HG02981 (cell line): ENCODE results near the gene IL1RAPL2.
"Not testable (repeated sequence)": the region's sequence is repeated elsewhere in the genome, so short reads cannot be mapped to it uniquely, and the experiment has no call there.

ENCODE experiments used
- ATAC-seq: cut with Tn5 transposase; IDR thresholded peaks from one replicate; pipeline ENCODE4 v1.9.1; 2021; ENCODE audit warnings: mild to moderate bottlenecking, moderate library complexity; ENCODE audit not compliant: unreplicated experiment

Gene IL1RAPL2

DNA sequence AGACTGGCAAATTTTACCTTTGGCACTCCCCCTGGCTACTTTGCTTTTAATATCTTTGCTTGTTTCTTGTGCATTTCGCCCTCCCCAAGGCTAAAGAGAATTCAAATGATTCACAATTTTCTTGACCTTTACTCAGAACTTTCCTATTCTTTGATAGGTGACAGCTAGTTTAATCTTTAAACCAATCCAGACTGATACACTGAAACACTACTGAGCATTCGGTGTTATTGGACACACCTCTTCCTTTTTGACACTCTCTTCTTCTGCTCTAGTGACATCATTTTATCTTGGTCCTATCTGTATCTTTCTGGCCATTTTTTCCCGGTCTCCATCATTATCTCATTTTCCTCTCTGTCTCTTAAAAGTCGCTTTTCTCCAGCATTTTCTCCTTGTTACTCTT is 103.1 kb downstream of the IL1RAPL2 start:
- no peak for ATAC-seq

DNA sequence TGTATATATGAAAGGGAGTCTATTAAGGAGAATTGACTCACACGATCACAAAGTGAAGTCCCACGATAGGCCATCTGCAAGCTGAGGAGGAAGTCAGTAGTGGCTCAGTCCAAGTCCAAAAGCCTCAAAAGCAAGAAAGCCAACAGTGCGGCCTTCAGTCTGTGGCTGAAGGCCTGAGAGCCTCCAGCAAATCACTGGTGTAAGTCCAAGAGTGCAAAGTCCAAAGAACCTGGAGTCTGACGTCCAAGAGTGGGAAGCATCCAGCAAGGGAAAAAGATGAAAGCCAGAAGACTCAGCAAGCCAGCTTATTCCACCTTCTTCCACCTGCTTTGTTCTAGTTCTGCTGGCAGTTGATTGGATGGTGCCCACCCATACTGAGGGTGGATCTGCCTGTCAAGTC is 104.1 kb downstream of the IL1RAPL2 start:
- ATAC-seq = no peak

DNA sequence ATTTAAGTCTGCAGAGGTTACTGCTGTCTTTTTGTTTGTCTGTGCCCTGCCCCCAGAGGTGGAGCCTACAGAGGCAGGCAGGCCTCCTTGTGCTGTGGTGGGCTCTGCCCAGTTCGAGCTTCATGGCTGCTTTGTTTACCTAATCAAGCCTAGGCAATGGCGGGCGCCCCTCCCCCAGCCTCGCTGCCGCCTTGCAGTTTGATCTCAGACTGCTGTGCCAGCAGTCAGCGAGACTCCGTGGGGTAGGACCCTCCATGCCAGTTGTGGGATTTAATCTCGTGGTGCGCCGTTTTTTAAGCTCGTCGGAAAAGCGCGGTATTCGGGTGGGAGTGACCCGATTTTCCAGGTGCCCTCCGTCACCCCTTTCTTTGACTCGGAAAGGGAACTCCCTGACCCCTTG is 111.5 kb downstream of the IL1RAPL2 start:
- ATAC-seq = not testable (repeated sequence)

DNA sequence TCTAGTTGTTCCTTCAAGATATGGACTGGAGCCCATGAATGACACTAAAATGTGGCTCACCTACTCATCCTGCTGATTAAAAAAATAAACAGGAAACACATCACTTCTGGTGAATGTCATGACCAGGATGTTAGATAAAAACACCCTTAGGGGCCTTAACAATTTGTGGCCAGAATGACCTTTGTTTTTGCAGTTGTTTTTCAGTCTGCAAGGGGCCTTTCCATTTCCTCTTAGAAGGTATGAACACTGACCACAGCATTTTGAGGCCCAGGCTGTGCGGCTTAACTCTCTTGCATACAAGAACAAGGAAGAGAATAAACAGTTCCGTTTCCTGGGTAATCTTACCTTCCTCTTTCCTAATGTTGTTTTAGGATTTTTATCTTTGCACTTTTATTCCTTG is 113.2 kb downstream of the IL1RAPL2 start:
- ATAC-seq = no peak

DNA sequence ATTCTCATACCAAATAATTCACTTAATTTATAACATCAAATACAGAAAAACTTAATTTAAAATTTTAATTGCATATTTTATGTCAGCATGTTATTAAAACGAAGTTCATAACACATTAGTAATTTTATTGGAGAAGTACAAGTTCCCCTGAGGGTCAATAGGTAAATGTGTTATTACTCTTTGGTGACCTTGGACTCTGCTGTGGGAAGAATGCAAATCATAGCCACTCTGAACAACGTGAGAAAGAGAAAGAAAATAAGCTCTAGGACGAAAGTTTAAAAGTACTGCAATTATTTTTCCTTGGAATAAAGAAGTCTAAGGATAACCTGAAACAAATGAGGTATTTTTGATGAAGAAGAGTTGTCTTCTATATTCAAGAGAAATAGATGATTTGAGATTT is 115.2 kb downstream of the IL1RAPL2 start:
- ATAC-seq = no peak

DNA sequence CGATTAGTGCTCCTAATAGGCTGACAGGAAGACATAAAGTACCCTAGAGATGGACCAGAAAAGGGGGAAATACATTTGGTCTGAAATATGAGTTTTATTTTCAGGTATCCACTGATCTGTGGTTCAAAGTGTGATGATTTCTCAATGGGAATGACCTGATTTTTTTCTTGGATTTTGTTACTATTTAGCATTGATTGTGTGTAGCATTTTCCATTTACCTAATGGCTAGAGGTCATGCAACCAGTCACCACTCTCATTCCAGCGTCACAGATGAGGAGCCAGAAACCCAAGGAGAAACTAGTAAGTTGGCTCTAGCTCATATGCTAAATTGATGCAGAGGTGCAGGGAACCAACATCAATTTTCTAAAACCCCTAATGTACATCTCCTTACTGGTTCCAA is 118.1 kb downstream of the IL1RAPL2 start:
- no peak for ATAC-seq

DNA sequence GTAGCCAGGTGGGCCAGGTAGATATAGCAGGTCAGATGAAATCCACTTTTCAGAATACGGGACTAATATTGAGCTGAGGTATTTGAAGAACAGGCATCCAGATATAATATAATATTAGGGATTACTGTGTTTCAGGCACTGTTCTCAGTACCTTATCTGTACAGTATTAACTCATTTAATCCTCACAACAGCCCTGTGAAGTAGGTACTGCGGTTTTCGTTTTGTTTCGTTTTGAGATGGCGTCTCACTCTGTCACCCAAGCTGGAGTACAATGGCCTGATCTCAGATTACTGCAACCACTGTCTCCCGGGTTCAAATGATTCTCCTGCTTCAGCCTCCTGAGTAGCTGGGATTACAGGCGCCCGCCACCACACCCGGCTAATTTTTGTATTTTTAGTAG is 129.6 kb downstream of the IL1RAPL2 start:
- no peak for ATAC-seq

DNA sequence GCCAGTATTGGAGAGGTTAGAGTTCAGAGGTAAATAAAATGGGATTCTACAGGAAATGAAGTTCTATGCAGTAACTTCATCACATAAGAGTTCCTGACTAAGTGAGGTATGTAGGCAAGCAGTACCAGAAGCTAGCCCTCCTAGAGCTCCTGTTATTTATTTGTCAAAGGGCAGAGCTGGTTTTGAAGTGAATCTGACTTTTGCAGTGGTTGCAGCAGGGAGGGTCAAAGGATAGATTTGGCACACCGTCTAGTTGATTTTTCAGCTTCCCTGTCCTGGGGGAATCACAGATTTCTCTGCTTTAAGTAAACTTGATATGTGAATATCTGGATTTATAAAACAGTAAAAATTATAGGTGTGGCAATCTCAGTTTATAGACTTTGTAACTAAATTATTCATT is 130.7 kb downstream of the IL1RAPL2 start:
- no peak for ATAC-seq

DNA sequence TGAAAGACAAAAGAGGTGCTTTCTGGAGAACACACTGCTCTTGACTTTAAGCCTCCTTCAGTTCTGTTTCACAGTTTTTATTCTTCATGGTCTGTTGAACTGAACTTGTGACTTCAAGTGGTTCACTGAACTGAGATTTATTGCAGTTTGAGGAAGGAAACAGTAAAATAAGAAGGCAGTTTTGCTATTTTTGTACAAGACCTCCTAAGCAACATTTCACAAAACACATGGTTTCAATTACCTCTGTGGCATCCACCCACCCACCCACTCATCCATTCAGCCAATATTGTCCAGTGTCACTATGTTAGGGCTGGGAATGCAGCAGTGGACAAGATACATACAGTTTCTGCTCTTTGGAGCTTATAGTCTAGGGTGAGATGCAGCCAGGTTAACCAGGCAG is 131.3 kb downstream of the IL1RAPL2 start:
- ATAC-seq = no peak

DNA sequence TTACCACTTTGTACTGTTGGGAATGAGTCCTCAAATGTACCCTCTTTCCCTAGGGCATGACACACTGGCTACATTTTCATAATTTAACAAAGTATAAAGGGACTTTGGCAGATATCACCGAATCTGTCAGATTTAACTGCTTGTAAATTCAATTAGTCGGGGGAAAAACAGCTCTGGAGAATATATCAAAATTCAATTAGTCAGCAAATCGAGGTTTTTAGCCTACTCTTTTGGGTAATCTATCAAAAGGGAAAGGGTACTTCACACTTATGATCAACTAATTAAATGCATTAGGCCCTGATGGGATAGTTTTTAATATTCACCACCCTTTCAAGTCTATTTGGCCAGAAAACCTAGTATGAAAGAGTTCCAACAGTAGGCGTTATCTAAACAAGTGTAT is 141.0 kb downstream of the IL1RAPL2 start:
- ATAC-seq = no peak

DNA sequence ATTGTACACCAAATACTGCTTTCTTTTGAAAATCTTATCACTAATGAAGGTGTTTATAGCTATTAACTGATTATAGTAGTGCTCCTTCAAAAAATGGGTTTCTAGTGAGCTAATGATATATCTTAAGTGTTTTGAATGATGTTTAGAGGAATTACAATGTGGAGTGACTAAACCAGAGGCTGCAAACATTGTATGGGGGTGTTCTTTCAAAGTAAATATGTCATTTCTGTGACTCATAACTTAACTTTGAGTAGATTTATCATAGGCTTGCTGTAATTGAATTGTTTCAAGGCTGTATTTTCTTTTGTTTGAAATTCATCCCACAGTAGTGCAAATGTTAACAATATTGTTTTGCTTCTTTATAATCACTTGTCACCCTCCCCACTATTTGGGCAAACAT is 141.6 kb downstream of the IL1RAPL2 start:
- ATAC-seq = no peak

DNA sequence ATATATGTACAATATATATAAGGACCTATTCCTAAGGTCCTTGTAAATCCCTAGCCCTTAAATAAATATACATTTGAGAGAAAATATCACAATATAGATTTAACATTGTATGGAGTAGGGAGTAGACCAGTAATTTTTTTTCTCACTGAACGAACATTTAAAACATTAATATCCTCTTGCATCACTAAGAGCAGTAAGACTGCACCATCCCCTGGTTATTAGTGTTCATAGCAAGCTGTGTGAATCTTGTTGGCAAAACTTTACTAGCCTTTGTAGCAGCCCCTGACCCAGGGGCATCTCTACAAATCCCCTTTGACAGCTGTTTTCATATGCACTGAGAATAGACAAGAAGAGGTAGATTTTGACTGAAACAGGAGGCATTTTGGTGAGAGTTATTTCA is 146.5 kb downstream of the IL1RAPL2 start:
- no peak for ATAC-seq

DNA sequence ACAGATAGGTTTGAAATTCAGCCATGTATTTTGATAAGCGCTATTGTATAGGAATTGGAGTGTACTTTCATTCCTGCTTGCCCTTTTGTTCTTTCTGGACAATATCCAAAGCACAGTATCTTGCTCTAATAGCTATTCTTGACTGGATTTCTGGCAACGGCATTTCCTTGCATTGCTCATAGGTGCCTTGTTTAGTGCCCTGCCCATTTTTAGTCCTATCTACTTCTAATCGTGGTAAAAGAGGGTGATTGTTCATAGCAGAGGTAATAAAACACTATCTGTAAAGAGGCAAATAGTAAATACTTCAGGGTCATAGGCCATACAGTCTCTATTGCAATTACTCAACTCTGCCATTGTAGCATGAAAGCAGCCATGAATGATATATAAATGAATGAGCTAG is 155.9 kb downstream of the IL1RAPL2 start:
- no peak for ATAC-seq

DNA sequence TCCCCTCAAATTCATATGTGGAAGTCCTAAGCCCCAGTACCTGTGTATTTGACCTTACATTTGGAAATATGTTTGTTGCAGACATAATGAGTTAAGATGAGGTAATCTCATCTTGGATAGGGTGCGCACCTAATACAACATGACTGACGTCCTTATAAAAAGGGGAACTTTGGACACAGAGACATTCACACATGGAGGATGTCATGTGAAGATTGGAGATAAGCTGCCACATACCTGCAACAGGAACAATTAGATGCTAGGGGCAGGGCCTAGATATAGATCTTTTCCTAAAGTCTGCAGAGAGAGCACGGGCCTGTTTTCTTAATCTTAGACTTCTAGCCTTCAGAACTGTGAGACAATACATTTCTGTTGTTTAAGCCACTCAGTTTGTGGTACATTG is 162.5 kb downstream of the IL1RAPL2 start:
- ATAC-seq = no peak

DNA sequence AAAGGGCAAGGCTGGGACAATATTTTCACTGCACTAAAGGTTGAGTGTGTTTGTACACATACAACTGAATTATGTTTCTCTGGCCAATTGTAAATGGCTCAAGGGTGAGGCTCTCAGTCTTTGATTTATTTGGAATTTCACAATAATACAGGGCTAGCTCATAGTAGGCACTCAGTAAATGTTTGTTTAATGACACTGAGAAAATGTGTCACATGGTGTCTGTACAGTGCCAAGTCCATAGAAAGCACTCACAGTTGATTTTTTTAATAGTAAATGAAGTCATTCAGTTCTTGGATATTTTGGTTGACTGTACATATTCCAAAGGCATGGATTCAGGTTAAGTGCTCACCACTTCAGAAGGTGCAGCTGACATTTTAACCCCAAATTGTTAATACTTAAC is 176.4 kb downstream of the IL1RAPL2 start:
- ATAC-seq = no peak

DNA sequence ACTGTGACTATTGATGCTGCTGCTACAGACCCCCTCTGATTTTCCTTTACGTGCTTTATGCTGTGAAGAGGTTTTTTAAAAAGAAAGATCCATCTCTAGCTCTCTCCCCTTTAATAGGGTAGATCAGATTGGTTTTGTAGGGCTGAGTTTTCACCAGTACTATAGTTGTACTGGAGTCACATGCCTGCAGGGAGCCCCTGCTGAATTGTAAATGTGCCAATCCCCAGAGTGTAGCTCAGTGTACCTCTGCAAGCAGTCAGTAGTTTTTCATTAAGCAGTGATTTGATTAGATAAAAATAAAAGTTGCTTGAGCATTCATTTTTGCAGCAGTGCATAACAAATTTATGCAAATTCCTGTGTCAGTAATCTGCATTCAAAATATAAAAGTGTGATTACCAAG is 179.2 kb downstream of the IL1RAPL2 start:
- no peak for ATAC-seq

DNA sequence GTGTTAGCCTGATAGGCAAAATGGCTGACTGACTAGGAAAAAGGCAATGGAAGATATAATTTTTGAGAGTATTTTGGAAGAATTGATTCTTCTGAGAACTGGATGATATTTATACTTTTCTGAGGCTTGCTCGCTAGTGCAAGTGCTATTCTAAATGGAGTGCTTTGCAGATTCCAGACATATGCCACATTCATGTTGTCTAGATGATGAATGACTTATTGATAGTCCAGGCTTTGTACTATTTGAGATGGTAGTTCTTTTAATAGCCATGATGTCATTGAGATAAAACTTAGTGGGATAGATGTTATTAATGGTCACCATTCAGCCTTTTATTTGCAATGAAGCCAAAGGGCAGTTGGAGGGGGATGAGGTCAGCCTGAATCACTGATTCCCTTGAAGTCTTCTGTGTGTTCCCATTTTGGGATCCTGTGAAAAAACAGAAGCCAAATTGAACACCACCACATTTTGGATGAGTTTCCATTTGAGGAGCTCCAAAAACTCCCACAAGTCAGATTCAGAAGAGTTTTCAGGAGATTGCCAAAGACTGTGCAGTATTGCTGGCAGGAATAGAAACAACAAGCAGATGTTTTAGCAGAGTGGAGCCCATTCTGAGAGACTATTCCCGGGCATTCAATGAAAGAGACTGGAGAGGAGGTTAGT is 184.1 kb downstream of the IL1RAPL2 start:
- ATAC-seq = no peak

DNA sequence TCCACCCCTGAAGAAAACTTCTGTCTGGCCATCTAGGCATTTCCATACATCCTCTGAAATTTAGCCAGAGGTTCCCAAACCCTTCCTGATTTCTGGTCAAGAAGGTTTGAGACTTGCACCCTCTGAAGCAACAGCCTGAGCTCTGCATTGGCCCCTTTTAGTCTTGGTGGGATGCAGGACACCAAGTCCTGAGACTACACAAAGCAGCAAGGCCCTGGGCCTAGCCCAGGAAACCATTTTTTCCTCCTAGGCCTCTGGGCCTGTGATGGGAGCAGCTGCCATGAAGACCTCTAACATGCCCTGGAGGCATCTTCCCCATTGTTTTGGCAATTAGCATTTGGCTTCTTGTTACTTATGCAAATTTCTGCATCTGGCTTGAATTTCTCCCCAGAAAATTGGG is 196.6 kb downstream of the IL1RAPL2 start:
- ATAC-seq = no peak

DNA sequence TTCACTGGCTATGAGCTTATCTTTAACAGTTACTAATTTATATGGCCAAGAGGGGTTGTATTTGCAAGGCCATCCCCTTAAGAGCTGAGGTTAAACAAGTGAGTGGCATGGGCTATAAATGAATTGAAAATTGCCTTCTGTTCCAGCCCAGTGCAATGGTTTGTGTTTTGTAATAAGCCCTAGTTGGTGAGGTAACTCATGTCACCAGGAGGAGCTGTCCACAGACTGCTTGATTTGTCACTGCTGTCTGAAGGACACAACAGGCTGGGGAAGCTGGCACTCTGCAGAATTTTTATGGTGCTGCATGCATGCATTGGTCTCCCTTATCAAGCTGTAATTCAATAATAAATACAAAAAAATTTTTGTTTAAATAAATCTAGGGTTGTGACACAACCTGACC is 223.8 kb downstream of the IL1RAPL2 start:
- ATAC-seq = no peak

DNA sequence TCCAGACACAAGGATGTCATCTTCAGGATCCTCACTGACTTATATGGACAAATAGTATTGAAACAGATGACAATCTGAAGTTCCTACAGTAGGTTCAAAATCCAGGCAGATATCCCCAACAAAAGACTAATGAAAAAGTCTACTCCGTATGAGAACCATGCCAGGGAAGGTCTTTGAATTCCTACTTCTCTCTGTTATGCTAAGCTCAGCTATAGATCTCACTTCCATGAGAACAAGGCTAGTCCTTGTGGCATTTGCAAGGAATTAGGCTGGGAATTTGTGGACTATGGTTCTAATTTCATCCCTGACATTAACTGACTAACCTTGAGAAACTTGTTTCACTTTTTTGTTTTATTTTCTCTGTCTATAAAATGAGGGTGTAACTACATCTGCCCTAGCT is 229.8 kb downstream of the IL1RAPL2 start:
- ATAC-seq = no peak

DNA sequence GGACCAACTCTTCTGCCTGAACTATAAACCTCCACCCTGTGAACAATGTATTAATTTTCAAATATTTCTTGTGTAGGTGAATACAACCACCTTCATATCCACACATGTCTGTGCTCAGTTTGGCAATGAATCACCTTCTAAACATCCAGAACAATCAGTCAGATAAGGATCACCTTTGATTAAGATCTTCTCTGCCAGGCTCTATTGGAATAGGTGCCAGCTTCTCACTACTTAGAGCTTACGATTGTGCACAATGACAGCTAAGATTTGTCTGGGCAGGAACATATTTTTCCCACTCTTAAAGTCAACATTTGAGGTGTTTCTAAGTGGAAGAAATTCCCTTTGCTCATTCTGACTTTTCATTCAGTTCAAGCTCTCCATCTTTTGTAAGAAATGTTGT is 237.2 kb downstream of the IL1RAPL2 start:
- ATAC-seq = no peak

DNA sequence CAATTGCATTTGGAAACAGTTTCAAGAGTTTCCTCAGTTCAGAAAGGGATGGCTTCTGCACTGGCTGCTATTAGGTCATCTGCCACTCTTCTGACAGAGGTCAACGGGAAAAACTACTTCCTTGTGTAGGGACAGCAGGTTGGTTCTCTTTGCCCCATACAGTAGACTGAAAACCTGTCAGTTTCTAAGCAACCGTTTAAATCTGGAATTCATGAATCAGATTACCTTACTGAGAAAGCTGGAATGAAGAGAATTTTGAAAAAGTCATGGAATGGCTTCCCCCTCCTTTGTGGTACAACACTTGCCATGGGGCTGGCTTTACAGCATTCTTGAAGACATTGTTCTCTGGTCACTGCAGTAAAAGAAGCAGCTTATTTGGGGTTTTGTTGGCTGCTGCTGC is 240.3 kb downstream of the IL1RAPL2 start:
- no peak for ATAC-seq

DNA sequence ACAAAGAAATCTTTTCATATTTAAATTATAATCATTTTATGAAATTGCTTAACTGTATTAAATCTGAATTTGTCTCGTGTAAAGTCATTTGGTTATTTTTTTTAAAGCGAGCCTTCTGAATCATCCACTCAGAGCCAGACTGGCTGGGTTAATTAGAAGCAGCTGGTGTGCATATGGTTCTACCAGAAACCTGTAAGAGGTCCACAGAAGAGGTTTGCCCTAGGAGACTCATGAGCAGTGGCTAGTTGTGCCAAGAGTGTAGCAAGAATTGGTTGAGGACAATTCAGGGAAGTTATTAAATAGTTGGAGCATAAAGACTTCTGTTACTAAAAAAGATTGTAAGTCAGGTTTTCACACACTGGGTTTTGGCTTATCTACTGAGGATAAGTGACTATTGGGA is 267.4 kb downstream of the IL1RAPL2 start:
- no peak for ATAC-seq

DNA sequence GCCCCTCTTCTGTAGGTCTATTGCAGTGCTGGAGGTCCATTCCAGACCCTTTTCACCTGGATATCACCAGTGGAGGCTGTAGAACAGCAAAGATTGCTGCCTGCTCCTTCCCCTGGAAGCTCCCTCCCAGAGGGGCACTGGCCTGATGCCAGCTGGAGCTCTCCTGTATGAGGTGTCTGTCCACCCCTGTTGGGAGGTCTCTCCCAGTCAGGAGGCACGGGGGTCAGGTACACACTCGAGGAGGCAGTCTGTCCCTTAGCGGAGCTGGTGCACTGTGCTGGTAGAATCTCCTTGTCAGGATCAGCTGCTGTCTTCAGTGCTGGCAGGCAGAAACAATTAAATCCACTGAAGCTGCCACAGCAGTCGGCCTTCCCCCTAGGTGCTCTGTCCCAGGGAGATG is 276.6 kb downstream of the IL1RAPL2 start:
- no peak for ATAC-seq
